ENCODE data around the gene HMGN4. TPM values are rescaled to one million over a fixed set of nuclear protein-coding genes. Genes with fewer than 3 reads are reported as not detected.

Gene HMGN4
- total RNA-seq, 1 donor from 2014 or later: 49.4 TPM

DNA sequence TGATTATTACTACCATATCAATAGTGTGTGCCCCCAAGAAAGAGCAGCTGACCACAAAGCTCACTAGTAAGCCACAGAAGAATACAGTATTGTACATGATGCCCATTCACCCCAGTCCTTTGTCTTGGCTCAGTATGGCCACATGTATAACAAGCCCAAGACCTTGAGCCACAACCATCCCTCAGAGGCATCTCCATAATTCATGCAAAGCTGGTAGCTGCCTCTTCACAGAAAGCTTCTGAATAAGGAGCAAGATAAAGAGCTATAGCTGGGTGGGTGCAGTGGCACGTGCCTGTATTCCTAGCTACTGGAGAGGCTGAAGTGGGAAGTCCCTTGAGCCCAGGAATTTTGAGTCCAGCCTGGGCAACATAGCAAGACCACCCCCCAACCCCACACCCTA, 42.9 kb upstream of the HMGN4 start:
- Mint-ChIP-seq H3K27me3 (ENCODE audit: low read depth, unreplicated experiment) (peaks cover 13% of the 10 kb centered on the region), H3K27ac (ENCODE audit: unreplicated experiment) (no peak overlapping the region), H3K4me1 (ENCODE audit: low read depth, unreplicated experiment) (peaks cover 3% of the 10 kb centered on the region), H3K36me3 (ENCODE audit: low read depth, unreplicated experiment) (no peaks in the 10 kb centered on the region), H3K9me3 (ENCODE audit: unreplicated experiment) (peaks cover 1% of the 10 kb centered on the region), H3K4me3 (ENCODE audit: unreplicated experiment) (no peak overlapping the region)
- H3K79me2 ChIP-seq (ENCODE audit: insufficient read depth, low read length): no peaks in the 10 kb centered on the region
- H3K36me3 ChIP-seq (ENCODE audit: insufficient read depth, low read length): no peaks in the 10 kb centered on the region
- no peak overlapping the region for H3K27ac ChIP-seq (ENCODE audit: low read depth, low read length)
- DNase-seq (ENCODE audit: low read depth): no peak
- no peak overlapping the region for H2AFZ ChIP-seq (ENCODE audit: low read depth, low read length)
- H3K9ac ChIP-seq (ENCODE audit: low read length): no peak overlapping the region
- H3K27me3 ChIP-seq (ENCODE audit: insufficient read depth, low read length): peaks cover 6% of the 10 kb centered on the region
- no peak for TF ChIP-seq EZH2 (IDR thresholded peaks at IDR 0.05; ENCODE audit: insufficient read depth, low read length)
- TF ChIP-seq, protein P1, sequence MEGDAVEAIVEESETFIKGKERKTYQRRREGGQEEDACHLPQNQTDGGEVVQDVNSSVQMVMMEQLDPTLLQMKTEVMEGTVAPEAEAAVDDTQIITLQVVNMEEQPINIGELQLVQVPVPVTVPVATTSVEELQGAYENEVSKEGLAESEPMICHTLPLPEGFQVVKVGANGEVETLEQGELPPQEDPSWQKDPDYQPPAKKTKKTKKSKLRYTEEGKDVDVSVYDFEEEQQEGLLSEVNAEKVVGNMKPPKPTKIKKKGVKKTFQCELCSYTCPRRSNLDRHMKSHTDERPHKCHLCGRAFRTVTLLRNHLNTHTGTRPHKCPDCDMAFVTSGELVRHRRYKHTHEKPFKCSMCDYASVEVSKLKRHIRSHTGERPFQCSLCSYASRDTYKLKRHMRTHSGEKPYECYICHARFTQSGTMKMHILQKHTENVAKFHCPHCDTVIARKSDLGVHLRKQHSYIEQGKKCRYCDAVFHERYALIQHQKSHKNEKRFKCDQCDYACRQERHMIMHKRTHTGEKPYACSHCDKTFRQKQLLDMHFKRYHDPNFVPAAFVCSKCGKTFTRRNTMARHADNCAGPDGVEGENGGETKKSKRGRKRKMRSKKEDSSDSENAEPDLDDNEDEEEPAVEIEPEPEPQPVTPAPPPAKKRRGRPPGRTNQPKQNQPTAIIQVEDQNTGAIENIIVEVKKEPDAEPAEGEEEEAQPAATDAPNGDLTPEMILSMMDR (IDR thresholded peaks at IDR 0.05; ENCODE audit: insufficient read depth, low read depth, low read length): no peak
- H3K4me3 ChIP-seq (ENCODE audit: insufficient read depth, low read depth, low read length): no peak overlapping the region
- FAIRE-seq: no peak
- H4K20me1 ChIP-seq (ENCODE audit: insufficient read depth, low read length): no peaks in the 10 kb centered on the region
- no peaks in the 10 kb centered on the region for H3K9me3 ChIP-seq (ENCODE audit: insufficient read depth, low read depth, low read length)
- no peaks in the 10 kb centered on the region for H3K4me1 ChIP-seq (ENCODE audit: insufficient read depth, low read length)
- no peak overlapping the region for H3K4me2 ChIP-seq (ENCODE audit: low read length)

DNA sequence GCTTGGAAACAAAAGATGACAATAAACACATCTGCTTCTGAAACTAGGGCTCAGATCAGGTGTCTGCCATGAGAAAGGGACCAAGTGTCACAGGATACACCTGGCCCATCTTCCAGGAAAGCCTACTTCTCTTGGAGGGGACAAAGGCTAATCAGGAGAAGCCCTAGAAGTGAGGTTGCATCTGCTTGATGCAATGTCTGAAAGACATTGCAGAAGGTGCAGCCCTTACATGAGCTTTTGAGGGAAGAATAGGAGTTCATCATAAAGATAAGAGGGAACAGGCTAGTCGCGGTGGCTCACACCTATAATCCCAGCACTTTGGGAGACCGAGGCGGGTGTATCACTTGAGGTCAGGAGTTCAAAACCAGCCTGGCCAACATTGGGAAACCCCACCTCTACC, 40.6 kb upstream of the HMGN4 start:
- Histone ChIP-seq H4K20me1 (ENCODE audit: insufficient read depth, low read length) (no peaks in the 10 kb centered on the region), H2AFZ (ENCODE audit: low read depth, low read length) (no peak overlapping the region), H3K36me3 (ENCODE audit: insufficient read depth, low read length) (no peaks in the 10 kb centered on the region), H3K4me3 (ENCODE audit: insufficient read depth, low read depth, low read length) (no peak overlapping the region), H3K4me1 (ENCODE audit: insufficient read depth, low read length) (no peaks in the 10 kb centered on the region), H3K9me3 (ENCODE audit: insufficient read depth, low read depth, low read length) (no peaks in the 10 kb centered on the region), H3K4me2 (ENCODE audit: low read length) (no peak overlapping the region), H3K79me2 (ENCODE audit: insufficient read depth, low read length) (no peaks in the 10 kb centered on the region), H3K27ac (ENCODE audit: low read depth, low read length) (no peak overlapping the region), H3K9ac (ENCODE audit: low read length) (no peak overlapping the region), H3K27me3 (ENCODE audit: insufficient read depth, low read length) (peaks cover 25% of the 10 kb centered on the region)
- no peak overlapping the region for H3K27ac Mint-ChIP-seq (ENCODE audit: unreplicated experiment)
- FAIRE-seq (no peak), DNase-seq (ENCODE audit: low read depth) (no peak)
- TF ChIP-seq EZH2 (IDR thresholded peaks at IDR 0.05; ENCODE audit: insufficient read depth, low read length): no peak
- TF ChIP-seq, protein P1 (IDR thresholded peaks at IDR 0.05; ENCODE audit: insufficient read depth, low read depth, low read length): no peak
- H3K27me3 Mint-ChIP-seq (ENCODE audit: low read depth, unreplicated experiment): peaks cover 30% of the 10 kb centered on the region
- H3K36me3 Mint-ChIP-seq (ENCODE audit: low read depth, unreplicated experiment): no peaks in the 10 kb centered on the region
- peaks cover 3% of the 10 kb centered on the region for H3K4me1 Mint-ChIP-seq (ENCODE audit: low read depth, unreplicated experiment)
- peaks cover 1% of the 10 kb centered on the region for H3K9me3 Mint-ChIP-seq (ENCODE audit: unreplicated experiment)
- no peak overlapping the region for H3K4me3 Mint-ChIP-seq (ENCODE audit: unreplicated experiment)

DNA sequence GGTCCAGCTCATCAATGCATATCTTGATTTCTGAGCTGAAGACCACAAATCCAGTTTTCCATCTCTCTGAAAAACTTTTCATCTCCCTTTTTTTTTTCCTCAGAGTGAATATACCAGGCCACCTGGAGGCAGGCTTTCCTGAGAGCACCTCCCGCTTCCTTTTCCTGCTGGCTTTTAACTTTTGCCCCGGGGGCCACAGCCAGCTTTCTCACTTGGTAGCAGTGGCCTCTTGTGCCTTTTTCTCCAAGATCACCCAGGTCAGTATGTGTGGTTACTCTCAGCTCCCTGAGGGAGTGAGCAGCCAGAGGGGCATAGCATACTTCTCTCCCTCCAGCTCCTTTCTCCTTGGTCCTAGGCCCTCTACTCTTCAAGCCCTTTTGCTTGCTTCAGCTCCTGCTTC, 38.1 kb upstream of the HMGN4 start, which contains the start of gene BTN1A1:
BTN1A1 (plus strand) TSS at position 202 of the 400 bp plus-strand sequence. CDS start 984 bp downstream, outside the sequence.
- no peaks in the 10 kb centered on the region for H3K4me1 Mint-ChIP-seq (ENCODE audit: low read depth, unreplicated experiment)

More for the DNA sequence above, 38.1 kb upstream of the HMGN4 start, which contains the start of gene BTN1A1:
- no peaks in the 10 kb centered on the region for H3K4me1 ChIP-seq (ENCODE audit: insufficient read depth, low read length)
- H3K9ac ChIP-seq (ENCODE audit: low read length): no peak within 1 kb of the TSS
- Mint-ChIP-seq H3K36me3 (ENCODE audit: low read depth, unreplicated experiment) (no peaks in the 10 kb centered on the region), H3K27me3 (ENCODE audit: low read depth, unreplicated experiment) (peaks cover 44% of the 10 kb centered on the region), H3K27ac (ENCODE audit: unreplicated experiment) (no peak within 1 kb of the TSS), H3K4me3 (ENCODE audit: unreplicated experiment) (peak within 1 kb of the TSS; percentile 0), H3K9me3 (ENCODE audit: unreplicated experiment) (peaks cover 1% of the 10 kb centered on the region)
- no peak within 1 kb of the TSS for H3K27ac ChIP-seq (ENCODE audit: low read depth, low read length)
- TF ChIP-seq EZH2 (IDR thresholded peaks at IDR 0.05; ENCODE audit: insufficient read depth, low read length): no peak
- TF ChIP-seq, protein P1 (IDR thresholded peaks at IDR 0.05; ENCODE audit: insufficient read depth, low read depth, low read length): no peak
- no peak within 1 kb of the TSS for H2AFZ ChIP-seq (ENCODE audit: low read depth, low read length)
- no peak for FAIRE-seq
- no peak within 1 kb of the TSS for H3K4me3 ChIP-seq (ENCODE audit: insufficient read depth, low read depth, low read length)
- no peak for DNase-seq (ENCODE audit: low read depth)
- no peaks in the 10 kb centered on the region for H3K9me3 ChIP-seq (ENCODE audit: insufficient read depth, low read depth, low read length)
- no peak within 1 kb of the TSS for H3K4me2 ChIP-seq (ENCODE audit: low read length)
- H3K79me2 ChIP-seq (ENCODE audit: insufficient read depth, low read length): no peaks in the 10 kb centered on the region
- no peaks in the 10 kb centered on the region for H4K20me1 ChIP-seq (ENCODE audit: insufficient read depth, low read length)
- no peaks in the 10 kb centered on the region for H3K36me3 ChIP-seq (ENCODE audit: insufficient read depth, low read length)
- H3K27me3 ChIP-seq (ENCODE audit: insufficient read depth, low read length): peaks cover 32% of the 10 kb centered on the region
